DMS 273 (cell line): ENCODE measurements around the gene GMPPA.

Source experiments
- DNase-seq: peaks from one replicate; lab custom pipeline; 2025; ENCODE audit not compliant: unreplicated experiment; lab: John Stamatoyannopoulos, UW

The GMPPA gene

GRCh38 chr2:219484343-219485200 is 14.1 kb upstream of the GMPPA start:
- DNase-seq: no peak

GRCh38 chr2:219485201-219485580 is 13.5 kb upstream of the GMPPA start:
- no peak for DNase-seq

- no peak for DNase-seq
Observed at GRCh38 chr2:219486380-219486959, 12.2 kb upstream of the GMPPA start.

GRCh38 chr2:219488149-219488843 is 10.4 kb upstream of the GMPPA start:
- no peak for DNase-seq

- DNase-seq: no peak
Observed at GRCh38 chr2:219488844-219489194, 9.9 kb upstream of the GMPPA start.

- DNase-seq: no peak
Observed at GRCh38 chr2:219489315-219489714, 9.4 kb upstream of the GMPPA start.

- DNase-seq: peak; percentile 27
Observed at GRCh38 chr2:219490186-219490585, 8.5 kb upstream of the GMPPA start.

GRCh38 chr2:219490600-219491130 is 8.0 kb upstream of the GMPPA start:
- no peak for DNase-seq

GRCh38 chr2:219491278-219491963 is 7.3 kb upstream of the GMPPA start:
- no peak for DNase-seq

- no peak for DNase-seq
Observed at GRCh38 chr2:219492575-219492974, 6.1 kb upstream of the GMPPA start.

- no peak for DNase-seq
Observed at GRCh38 chr2:219493086-219493485, 5.6 kb upstream of the GMPPA start.

- DNase-seq: peak; percentile 33
Observed at GRCh38 chr2:219494952-219495530, 3.6 kb upstream of the GMPPA start.

GRCh38 chr2:219495531-219496122 is 3.1 kb upstream of the GMPPA start:
- DNase-seq: peak; percentile 95

GRCh38 chr2:219496247-219496824 is 2.4 kb upstream of the GMPPA start:
- no peak for DNase-seq

- DNase-seq: no peak
Observed at GRCh38 chr2:219496825-219497494, 1.7 kb upstream of the GMPPA start.

GRCh38 chr2:219497495-219498279 is 1.0 kb upstream of the GMPPA start:
- DNase-seq: peak; percentile 54

- DNase-seq: no peak
Observed at GRCh38 chr2:219499058-219499307, 292 bp downstream of the GMPPA start.

GRCh38 chr2:219499555-219499954 is 864 bp downstream of the GMPPA start:
- DNase-seq: no peak

GRCh38 chr2:219500135-219500534 is 1.4 kb downstream of the GMPPA start:
- DNase-seq: peak; percentile 57
